Upper lobe of left lung (tissue), 6 donors: ENCODE data around the gene ARG2. TPM values are rescaled to one million over a fixed set of nuclear protein-coding genes. Genes with fewer than 3 reads are reported as not detected.

ENCODE experiments used
- ATAC-seq, 2 donors: fragments of 200-7000 bp; cut with Tn5 transposase; one replicate each; pipeline ENCODE4 v1.9.1; 2022; ENCODE audit warnings: mild to moderate bottlenecking in 2 of 2, moderate library complexity in 2 of 2; ENCODE audit not compliant: low FRiP score in 2 of 2
- DNase-seq, 2 donors: peaks; one replicate each; pipeline ENCODE4 v3.0.0-alpha.2; 2019 to 2020
- H3K27ac ChIP-seq, 4 donors: fragments of 200-600 bp; sonication (generic); one replicate each; pipeline ENCODE4 v1.5.1; 2016 to 2019
- H3K27me3 ChIP-seq, 4 donors: fragments of 200-600 bp; sonication (generic); one replicate each; pipeline ENCODE4 v1.5.1; 2017 to 2019
- H3K36me3 ChIP-seq, 4 donors: fragments of 200-600 bp; sonication (generic); one replicate each; pipeline ENCODE4 v1.5.1; 2016 to 2019
- H3K4me1 ChIP-seq, 4 donors: fragments of 200-600 bp; sonication (generic); one replicate each; pipeline ENCODE4 v1.5.1; 2018 to 2019
- H3K4me3 ChIP-seq, 4 donors: fragments of 200-600 bp; sonication (generic); one replicate each; pipeline ENCODE4 v1.5.1; 2017 to 2019; ENCODE audit warnings: mild to moderate bottlenecking in 2 of 4, moderate library complexity in 1 of 4
- H3K9me3 ChIP-seq, 4 donors: fragments of 200-600 bp; sonication (generic); one replicate each; pipeline ENCODE4 v1.5.1; 2018 to 2019
- EP300 ChIP-seq, 4 donors: sonication (generic); formaldehyde crosslinking; IDR thresholded peaks; one replicate each; pipeline ENCODE4 v1.5.1; 2017; ENCODE audit warnings: antibody characterized with exemption in 4 of 4, control low read depth in 2 of 4
- POLR2A ChIP-seq, 4 donors: fragments of 450-650 bp; IDR thresholded peaks; one replicate each; pipeline ENCODE4 v1.5.1; 2016 to 2017; ENCODE audit warnings: antibody characterized with exemption in 4 of 4, mild to moderate bottlenecking in 2 of 4
- POLR2AphosphoS5 ChIP-seq, 2 donors: sonication (generic); formaldehyde crosslinking; IDR thresholded peaks; one replicate each; pipeline ENCODE4 v1.5.1; 2017; ENCODE audit warnings: antibody characterized with exemption in 2 of 2
- WGBS, 2 donors: methylation state at CpG; one replicate each; pipeline ENCODE4 v1.1.5; 2017 to 2018; 5-methylcytosine and 5-hydroxymethylcytosine counted together
- small RNA-seq, 4 donors: library from RNA; depleted of rRNA; stranded (forward); fragments of <200 nt; gene quantifications; one replicate each; pipeline ENCODE3, GENCODE V24; 2016
- total RNA-seq, 6 donors: library from RNA; depleted of rRNA in 4 of 6; stranded (reverse); fragments of >200 nt in 4 of 6; gene quantifications; one replicate each; pipeline versions ENCODE4 v1.1.0 to v1.2.1, GENCODE V29; 2016 to 2021
- TF ChIP-seq, protein P1 (sequence below), 6 experiments: fragments of 450-650 bp in 4 of 6; fragments of 200-600 bp in 2 of 6; sonication (generic) in 2 of 6; IDR thresholded peaks; one replicate each; pipeline ENCODE4 v1.5.1; 2016 to 2019; ENCODE audit warnings: antibody characterized with exemption in 6 of 6
- donor health status: DM: no; HTN: no; CAD: no; lungs with moderate emphysema.
- donor health status: DM: no; HTN: yes; CAD: no; lungs with severe emphysema.

The ARG2 gene
- total RNA-seq, 6 donors from 2014 or later = 1.1 to 11.7 (median 8.6) TPM; not detected in 1

GRCh38 chr14:67695394-67695949, 75.8 kb downstream of the ARG2 start, which contains the start of gene RDH11:
RDH11 (minus strand) TSS chr14:67695764; CDS start chr14:67695703, 61 bp downstream.
- Histone ChIP-seq H3K4me3 (peak within 1 kb of the TSS; percentile 70 to 93 (median 79)), H3K27me3 (no peaks in the 10 kb centered on the region), H3K9me3 (no peaks in the 10 kb centered on the region), H3K36me3 (peaks cover 10 to 23% (median 15%) of the 10 kb centered on the region in 4 donors), H3K27ac (peak within 1 kb of the TSS; percentile 76 to 91 (median 79)), H3K4me1 (peaks cover 5 to 18% (median 9%) of the 10 kb centered on the region in 4 donors)
- TF ChIP-seq, protein P1, sequence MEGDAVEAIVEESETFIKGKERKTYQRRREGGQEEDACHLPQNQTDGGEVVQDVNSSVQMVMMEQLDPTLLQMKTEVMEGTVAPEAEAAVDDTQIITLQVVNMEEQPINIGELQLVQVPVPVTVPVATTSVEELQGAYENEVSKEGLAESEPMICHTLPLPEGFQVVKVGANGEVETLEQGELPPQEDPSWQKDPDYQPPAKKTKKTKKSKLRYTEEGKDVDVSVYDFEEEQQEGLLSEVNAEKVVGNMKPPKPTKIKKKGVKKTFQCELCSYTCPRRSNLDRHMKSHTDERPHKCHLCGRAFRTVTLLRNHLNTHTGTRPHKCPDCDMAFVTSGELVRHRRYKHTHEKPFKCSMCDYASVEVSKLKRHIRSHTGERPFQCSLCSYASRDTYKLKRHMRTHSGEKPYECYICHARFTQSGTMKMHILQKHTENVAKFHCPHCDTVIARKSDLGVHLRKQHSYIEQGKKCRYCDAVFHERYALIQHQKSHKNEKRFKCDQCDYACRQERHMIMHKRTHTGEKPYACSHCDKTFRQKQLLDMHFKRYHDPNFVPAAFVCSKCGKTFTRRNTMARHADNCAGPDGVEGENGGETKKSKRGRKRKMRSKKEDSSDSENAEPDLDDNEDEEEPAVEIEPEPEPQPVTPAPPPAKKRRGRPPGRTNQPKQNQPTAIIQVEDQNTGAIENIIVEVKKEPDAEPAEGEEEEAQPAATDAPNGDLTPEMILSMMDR (IDR thresholded peaks at IDR 0.05) = no peak
- TF ChIP-seq POLR2A (IDR thresholded peaks at IDR 0.05) (peak in 3 of 4 donors; percentile 50 to 79 (median 71)), POLR2AphosphoS5 (IDR thresholded peaks at IDR 0.05) (peak; percentile 92 to 95)
- peak; percentile 86 to 93 for DNase-seq
- 0 to 1% methylated on average over 8 to 17 of the region's 25 CpGs for WGBS, 2 donors
- peak; percentile 97 to 99 for ATAC-seq

DNA sequence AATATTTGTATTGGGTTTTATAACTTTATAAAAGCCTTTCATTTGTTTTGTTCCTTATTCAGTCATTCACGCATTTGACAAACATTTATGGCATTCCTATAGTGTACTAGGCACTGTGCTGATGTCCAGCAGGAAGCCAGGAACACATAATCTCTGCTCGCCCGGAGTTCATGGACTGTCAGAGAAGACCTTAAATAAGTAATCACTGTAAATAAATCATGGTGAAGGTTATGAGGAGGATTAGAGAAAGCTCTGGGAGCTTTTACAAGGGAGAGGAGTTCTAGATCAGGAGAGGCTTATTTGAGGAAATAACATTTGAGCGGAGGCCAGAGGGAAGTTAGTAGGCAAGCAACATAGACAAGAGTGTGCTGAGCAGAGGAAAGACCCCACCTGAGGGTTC, 77.3 kb downstream of the ARG2 start:
- no peak overlapping the region for H3K27ac ChIP-seq
- H3K4me3 ChIP-seq = no peak overlapping the region
- ATAC-seq = no peak
- DNase-seq = no peak
- 69 to 79% methylated on average over 4 of the region's 4 CpGs for WGBS, 2 donors
- H3K36me3 ChIP-seq = peaks cover 0 to 7% (median 3%) of the 10 kb centered on the region in 4 donors
- H3K27me3 ChIP-seq = no peaks in the 10 kb centered on the region
- H3K4me1 ChIP-seq = peaks cover 5 to 18% (median 9%) of the 10 kb centered on the region in 4 donors
- TF ChIP-seq, protein P1 (IDR thresholded peaks at IDR 0.05) = no peak
- no peak for TF ChIP-seq EP300 (IDR thresholded peaks at IDR 0.05)
- TF ChIP-seq POLR2A (IDR thresholded peaks at IDR 0.05) = no peak
- TF ChIP-seq POLR2AphosphoS5 (IDR thresholded peaks at IDR 0.05) = no peak
- no peaks in the 10 kb centered on the region for H3K9me3 ChIP-seq

GRCh38 chr14:67698179-67698578, 78.5 kb downstream of the ARG2 start:
- H3K4me3 ChIP-seq = no peak overlapping the region
- TF ChIP-seq POLR2A (IDR thresholded peaks at IDR 0.05) = no peak
- TF ChIP-seq EP300 (IDR thresholded peaks at IDR 0.05) = no peak
- TF ChIP-seq POLR2AphosphoS5 (IDR thresholded peaks at IDR 0.05) = no peak
- TF ChIP-seq, protein P1 (IDR thresholded peaks at IDR 0.05) = no peak
- H3K27me3 ChIP-seq = no peaks in the 10 kb centered on the region
- ATAC-seq (no peak), DNase-seq (no peak)
- peaks cover 5 to 15% (median 9%) of the 10 kb centered on the region in 4 donors for H3K4me1 ChIP-seq
- no peak overlapping the region for H3K27ac ChIP-seq
- WGBS, 2 donors = 63 to 73% methylated on average over 1 of the region's 1 CpG
- no peaks in the 10 kb centered on the region for H3K9me3 ChIP-seq
- no peaks in the 10 kb centered on the region for H3K36me3 ChIP-seq

Small RNA genes lying within 50 kb of the gene (small RNA-seq; reads per million reads assigned to genes)
- gene AL132640.3 = 0 reads per million in 4 donors
- gene RF00019 = 0 reads per million in 4 donors
- gene RNA5SP386 = 0 to 0.14 (median 0) reads per million in 4 donors

Other genes with a start within 250 kb of the ARG2 start
- 1 to 10 TPM in 5 of 6 donors, not detected in 1; 3.5 to 4.4 (median 3.8) TPM for gene PLEK2, start 207.8 kb upstream of the ARG2 start, total RNA-seq
- gene TMEM229B, start 131.2 kb upstream of the ARG2 start, total RNA-seq = 1 to 10 TPM; 2.1 to 8.5 (median 5.4) TPM
- 10 to 100 TPM in 2 of 6 donors, 1 to 10 TPM in 3, under 1 TPM in 1; 0.46 to 25.1 (median 4.4) TPM for gene PLEKHH1, start 86.6 kb upstream of the ARG2 start, total RNA-seq
- gene PIGH, start 19.7 kb upstream of the ARG2 start, total RNA-seq = 10 to 100 TPM; 11.5 to 27.5 (median 23.1) TPM
- 100 to 1,000 TPM in 1 of 6 donors, 10 to 100 TPM in 5; 39.8 to 107 (median 57.5) TPM for gene VTI1B, start 54.7 kb downstream of the ARG2 start, total RNA-seq
- 10 to 100 TPM; 42.8 to 61.1 (median 49.4) TPM for gene RDH11, start 75.8 kb downstream of the ARG2 start, total RNA-seq
- gene RDH12, start 82.0 kb downstream of the ARG2 start, total RNA-seq = under 1 TPM in 3 of 6 donors, not detected in 3; 0.17 to 0.40 (median 0.39) TPM
- 100 to 1,000 TPM in 1 of 6 donors, 10 to 100 TPM in 5; 27.7 to 153 (median 44.5) TPM for gene ZFYVE26, start 196.7 kb downstream of the ARG2 start, total RNA-seq
- gene RAD51B, start 199.9 kb downstream of the ARG2 start, total RNA-seq = 10 to 100 TPM; 10.6 to 63.9 (median 18.4) TPM